Stomach (tissue), 4 donors: ENCODE results near the gene ALDH7A1.

ENCODE experiments used
- CTCF ChIP-seq, 7 experiments: fragments of 450-650 bp in 4 of 7; fragments of 200-600 bp in 3 of 7; sonication (generic) in 3 of 7; IDR thresholded peaks; one replicate each; pipeline ENCODE4 v1.5.1; 2016 to 2019; ENCODE audit warnings: antibody characterized with exemption in 7 of 7, control low read depth in 2 of 7, mild to moderate bottlenecking in 1 of 7
- EP300 ChIP-seq: sonication (generic); formaldehyde crosslinking; IDR thresholded peaks from one replicate; pipeline ENCODE4 v1.6.1; 2017; ENCODE audit warnings: antibody characterized with exemption
- POLR2A ChIP-seq, 4 donors: fragments of 450-650 bp; IDR thresholded peaks; one replicate each; pipeline ENCODE4 v1.6.1; 2016; ENCODE audit warnings: antibody characterized with exemption in 4 of 4, control low read depth in 2 of 4, mild to moderate bottlenecking in 1 of 4, moderate library complexity in 1 of 4

- no peak for TF ChIP-seq CTCF (IDR thresholded peaks at IDR 0.05)
- TF ChIP-seq POLR2A (IDR thresholded peaks at IDR 0.05) = no peak
- no peak for TF ChIP-seq EP300
These were observed 19.0 kb upstream of the ALDH7A1 start for GRCh38 chr5:126613941-126614592.
